ENCODE measurements around the gene TTLL9. TPM values are rescaled to one million over a fixed set of nuclear protein-coding genes. Genes with fewer than 3 reads are reported as not detected.

The TTLL9 gene
- total and polyA plus RNA-seq, 10 of the 15 experiments (the other 5 are each of a cell fraction or from before 2014, with no cell fraction given), result 0.03 to 0.77 (median 0.11) TPM; not detected in 2

GRCh38 chr20:31906001-31906400 is 35.6 kb downstream of the TTLL9 start:
- Histone ChIP-seq H4K20me1 (ENCODE audit: control insufficient read depth, insufficient read depth) (no peaks in the 10 kb centered on the region), H3K36me3 (ENCODE audit: control insufficient read depth in 2 of 2, insufficient read depth in 2 of 2, low read length in 1 of 2) (no peaks in the 10 kb centered on the region), H3K4me3 (no peak overlapping the region), H3K27ac (ENCODE audit: control insufficient read depth, insufficient read depth) (no peak overlapping the region), H3K9ac (ENCODE audit: control insufficient read depth, insufficient read depth, low read length) (no peak overlapping the region), H3K9me3 (replicated peaks; ENCODE audit: control insufficient read depth, insufficient read depth, low read length) (no peaks in the 10 kb centered on the region), H3K27me3 (replicated peaks in 1 of 2; ENCODE audit: control insufficient read depth in 2 of 2, insufficient read depth in 2 of 2, low read length in 1 of 2) (no peaks in the 10 kb centered on the region), H3K4me2 (ENCODE audit: control insufficient read depth, insufficient read depth) (no peak overlapping the region), H3K79me2 (ENCODE audit: control insufficient read depth, insufficient read depth, low read length) (no peaks in the 10 kb centered on the region), H3K4me1 (ENCODE audit: control insufficient read depth, insufficient read depth, low read length) (no peaks in the 10 kb centered on the region), H2AFZ (ENCODE audit: control insufficient read depth, low read depth, low read length) (no peak overlapping the region)
- no TSS peak for BruUV-seq (replicated peaks)
- 77% methylated on average over 5 of the region's 5 CpGs for WGBS (ENCODE audit: insufficient coverage, insufficient replicate concordance, low lambda C conversion rate, missing lambda C conversion rate)
- intact Hi-C loops (cut with micrococcal nuclease; ENCODE audit: unreplicated experiment), result no loop called here
- DNase-seq (ENCODE audit: low read depth, low spot score), result no peak
- no peak for TF ChIP-seq FOXM1 (IDR thresholded peaks at IDR 0.05; ENCODE audit: low read depth, low read length)
- no peak for TF ChIP-seq CTCF (IDR thresholded peaks at IDR 0.05 in 2 of 3, conservative IDR thresholded peaks at IDR 0.05 in 1 of 3; ENCODE audit: control insufficient read depth in 2 of 3, extremely low read depth in 1 of 3, insufficient read depth in 1 of 3, low read depth in 3 of 3, low read length in 3 of 3)
- RAD21 ChIA-PET (ENCODE audit: unreplicated experiment), result interaction anchor here (0.7 kb wide), 1 partner anchor 9 kb away, joined by 4 read pairs; no protein-coding TSS in a partner anchor
- SMC1A ChIA-PET (ENCODE audit: uncharacterized antibody, unreplicated experiment), result interaction anchor here (1.0 kb wide), 1 partner anchor 12 kb away, joined by 3 read pairs; no protein-coding TSS in a partner anchor
- FAIRE-seq, result no peak
- CTCF ChIA-PET, result interaction anchor here (0.9 to 1.5 kb wide), 2 partner anchors 11 to 54 kb away, joined by 3 read pairs; no protein-coding TSS in a partner anchor
- POLR2A ChIA-PET, result no interaction called here
- no peak for ATAC-seq
- in situ Hi-C loops (cut with MboI), result no loop called here

GRCh38 chr20:31907046-31907445 is 36.6 kb downstream of the TTLL9 start:
- no peak overlapping the region for H3K27ac ChIP-seq (ENCODE audit: control insufficient read depth, insufficient read depth)
- no peaks in the 10 kb centered on the region for H3K79me2 ChIP-seq (ENCODE audit: control insufficient read depth, insufficient read depth, low read length)
- no peak overlapping the region for H3K9ac ChIP-seq (ENCODE audit: control insufficient read depth, insufficient read depth, low read length)
- H3K4me2 ChIP-seq (ENCODE audit: control insufficient read depth, insufficient read depth), result no peak overlapping the region
- in situ Hi-C loops (cut with MboI), result no loop called here
- ATAC-seq (no peak), DNase-seq (ENCODE audit: low read depth, low spot score) (no peak), FAIRE-seq (no peak)
- no peak overlapping the region for H2AFZ ChIP-seq (ENCODE audit: control insufficient read depth, low read depth, low read length)
- no peak overlapping the region for H3K4me3 ChIP-seq
- ChIA-PET POLR2A (interaction anchor here (0.7 to 1.1 kb wide), 3 partner anchors 9 to 56 kb away, joined by 3 to 8 read pairs (median 4); no protein-coding TSS in a partner anchor), CTCF (interaction anchor here (0.9 kb wide), 1 partner anchor 55 kb away, joined by 3 read pairs; no protein-coding TSS in a partner anchor), RAD21 (ENCODE audit: unreplicated experiment) (no interaction called here), SMC1A (ENCODE audit: uncharacterized antibody, unreplicated experiment) (no interaction called here)
- 52% methylated on average over 5 of the region's 5 CpGs for WGBS (ENCODE audit: insufficient coverage, insufficient replicate concordance, low lambda C conversion rate, missing lambda C conversion rate)
- H3K36me3 ChIP-seq (ENCODE audit: control insufficient read depth in 2 of 2, insufficient read depth in 2 of 2, low read length in 1 of 2), result no peaks in the 10 kb centered on the region
- H3K27me3 ChIP-seq (replicated peaks in 1 of 2; ENCODE audit: control insufficient read depth in 2 of 2, insufficient read depth in 2 of 2, low read length in 1 of 2), result no peaks in the 10 kb centered on the region
- intact Hi-C loops (cut with micrococcal nuclease; ENCODE audit: unreplicated experiment), result no loop called here
- no TSS peak for BruUV-seq (replicated peaks)
- H3K9me3 ChIP-seq (replicated peaks; ENCODE audit: control insufficient read depth, insufficient read depth, low read length), result no peaks in the 10 kb centered on the region
- H3K4me1 ChIP-seq (ENCODE audit: control insufficient read depth, insufficient read depth, low read length), result no peaks in the 10 kb centered on the region
- H4K20me1 ChIP-seq (ENCODE audit: control insufficient read depth, insufficient read depth), result no peaks in the 10 kb centered on the region
- no peak for TF ChIP-seq MXI1 (IDR thresholded peaks at IDR 0.05; ENCODE audit: low read depth, low read length)
- no peak for TF ChIP-seq TCF7 (IDR thresholded peaks at IDR 0.05; ENCODE audit: borderline replicate concordance)
- no peak for TF ChIP-seq IRF5 (IDR thresholded peaks at IDR 0.05; ENCODE audit: borderline replicate concordance)
- no peak for TF ChIP-seq ZNF207 (IDR thresholded peaks at IDR 0.05; ENCODE audit: borderline replicate concordance)
- TF ChIP-seq ZNF592 (IDR thresholded peaks at IDR 0.05), result no peak
- no peak for TF ChIP-seq RUNX3 (IDR thresholded peaks at IDR 0.05; ENCODE audit: low read length)
- no peak for TF ChIP-seq CBFB (IDR thresholded peaks at IDR 0.05; ENCODE audit: low read depth)
